ENCODE measurements around the gene HIVEP3.

Gene HIVEP3

DNA sequence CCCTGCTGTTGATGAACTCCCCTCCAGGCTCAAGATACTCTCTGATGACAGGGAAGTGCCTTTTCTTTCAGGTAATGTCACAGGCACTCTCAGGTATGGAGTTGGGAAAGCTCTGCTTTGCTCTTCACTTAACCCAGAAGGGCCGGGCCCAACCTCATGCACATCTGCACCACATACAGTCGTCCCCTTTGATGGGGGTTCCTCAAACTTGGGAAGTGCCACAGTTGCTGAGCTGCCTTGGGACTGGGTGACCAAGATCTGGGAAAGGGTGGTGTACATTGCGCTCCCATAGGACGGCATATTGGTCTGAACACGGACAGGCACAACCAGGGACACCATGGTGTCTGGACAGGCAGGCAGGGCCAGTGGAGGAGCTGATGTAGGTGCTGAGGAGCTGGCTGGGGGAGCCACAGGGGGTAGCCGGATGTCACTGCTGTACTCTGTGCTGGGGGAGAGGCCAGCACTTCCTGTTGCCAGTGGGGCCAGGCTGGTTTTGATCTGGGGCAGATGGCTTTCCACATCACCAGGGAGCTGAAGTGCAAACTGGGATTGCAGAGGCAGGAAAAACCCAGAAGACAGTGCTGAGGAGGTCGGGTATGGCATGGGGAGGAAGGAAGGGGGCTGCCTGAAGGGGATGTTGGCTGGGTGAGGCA is 338.1 kb downstream of the HIVEP3 start:
- CTCF ChIA-PET: interaction anchor here (0.8 to 3.6 kb wide), 3 partner anchors 28 to 77 kb away, joined by 3 to 12 read pairs (median 4); no protein-coding TSS in a partner anchor
- H3K9me3 Mint-ChIP-seq: no peaks in the 10 kb centered on the region
- no peak overlapping the region for H3K4me3 Mint-ChIP-seq
- no peaks in the 10 kb centered on the region for H3K27me3 Mint-ChIP-seq
- H3K36me3 Mint-ChIP-seq: peaks cover 24% of the 10 kb centered on the region
- DNase-seq: no peak
- H3K27ac Mint-ChIP-seq: peak overlapping the region; percentile 56
- peaks cover 21% of the 10 kb centered on the region for H3K4me1 Mint-ChIP-seq

DNA sequence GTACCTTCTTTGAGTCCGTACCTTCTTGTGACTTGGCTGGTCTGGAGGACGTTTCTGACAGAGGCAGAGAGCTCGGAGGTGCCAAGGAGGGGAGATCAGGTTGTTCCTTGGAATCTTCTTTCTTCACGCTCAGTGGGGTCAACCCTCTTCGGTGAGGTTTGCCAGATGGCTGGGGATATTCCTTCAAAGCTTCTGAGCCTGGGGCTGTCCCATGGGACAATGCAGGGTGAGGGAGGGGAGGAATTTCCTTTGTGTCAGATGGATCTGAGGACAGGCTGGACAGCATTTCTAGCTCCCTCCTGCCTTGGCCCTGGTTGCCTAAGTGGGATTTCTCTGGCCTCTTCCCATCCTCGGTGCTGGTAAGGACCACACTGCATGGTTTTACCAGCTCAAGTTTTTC is 338.7 kb downstream of the HIVEP3 start:
- CTCF ChIA-PET: interaction anchor here (0.8 to 3.6 kb wide), 4 partner anchors 28 to 594 kb away, joined by 3 to 12 read pairs (median 4); no protein-coding TSS in a partner anchor
- Mint-ChIP-seq H3K9me3 (no peaks in the 10 kb centered on the region), H3K36me3 (peaks cover 27% of the 10 kb centered on the region), H3K27ac (no peak overlapping the region), H3K4me3 (no peak overlapping the region), H3K4me1 (peaks cover 24% of the 10 kb centered on the region), H3K27me3 (no peaks in the 10 kb centered on the region)
- DNase-seq: no peak

DNA sequence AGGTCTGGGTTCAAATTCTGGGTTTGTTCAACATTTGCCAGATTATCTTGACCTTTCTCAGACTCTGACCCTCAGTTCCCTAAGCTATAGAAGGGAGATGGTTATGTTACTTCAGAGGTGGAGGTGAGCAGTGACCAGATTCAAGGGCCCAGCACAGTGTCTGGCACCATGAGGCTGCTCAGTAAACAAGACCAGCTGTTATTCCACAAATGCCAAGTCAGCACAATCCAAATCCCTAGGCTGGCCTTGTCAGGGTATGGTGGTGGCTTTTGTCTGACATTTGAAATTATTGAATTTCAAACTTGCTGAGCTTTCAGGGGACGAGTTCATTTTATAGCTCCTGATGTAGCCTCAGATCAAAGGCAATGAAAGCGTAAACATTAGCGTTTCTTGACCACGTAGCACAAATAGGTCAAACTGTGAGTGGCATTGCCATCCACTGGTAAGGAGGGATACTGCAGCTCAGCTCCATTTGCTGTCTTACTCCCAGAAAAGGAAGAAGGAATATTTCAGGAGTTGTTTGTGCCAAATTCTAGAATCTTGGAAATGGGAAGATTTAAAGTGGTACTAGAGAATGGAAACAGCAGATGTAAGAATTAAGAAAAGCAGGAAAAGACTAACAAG is 339.9 kb downstream of the HIVEP3 start:
- Mint-ChIP-seq H3K4me3 (no peak overlapping the region), H3K36me3 (peaks cover 23% of the 10 kb centered on the region), H3K9me3 (no peaks in the 10 kb centered on the region), H3K4me1 (peaks cover 31% of the 10 kb centered on the region), H3K27ac (no peak overlapping the region), H3K27me3 (no peaks in the 10 kb centered on the region)
- CTCF ChIA-PET: interaction anchor here (0.9 to 3.6 kb wide), 5 partner anchors 25 to 594 kb away, joined by 3 to 12 read pairs (median 3); no protein-coding TSS in a partner anchor
- no peak for DNase-seq

DNA sequence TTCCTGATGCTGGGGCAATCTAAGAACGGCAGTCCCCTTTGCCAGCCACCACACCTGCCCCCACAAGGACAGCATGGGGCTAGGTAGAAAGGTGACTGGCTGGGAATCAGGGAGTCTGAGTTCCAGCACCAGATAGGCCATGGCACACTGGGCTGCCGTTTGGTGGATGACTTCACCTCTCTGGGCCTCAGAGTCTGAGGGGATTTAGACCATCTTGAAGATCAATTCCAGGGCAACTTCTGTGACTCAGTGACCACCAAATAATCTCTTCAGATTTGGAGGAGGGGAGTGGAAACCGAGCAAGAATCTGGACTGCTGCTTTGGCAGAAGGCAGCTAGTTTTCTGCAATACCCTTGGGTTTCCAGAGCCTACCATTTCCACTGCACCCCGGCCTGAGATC is 342.1 kb downstream of the HIVEP3 start:
- Mint-ChIP-seq H3K27ac (no peak overlapping the region), H3K4me1 (peaks cover 37% of the 10 kb centered on the region), H3K36me3 (peaks cover 24% of the 10 kb centered on the region), H3K27me3 (no peaks in the 10 kb centered on the region), H3K4me3 (no peak overlapping the region), H3K9me3 (no peaks in the 10 kb centered on the region)
- CTCF ChIA-PET: interaction anchor here (0.6 to 1.5 kb wide), 3 partner anchors 9 to 88 kb away, joined by 3 read pairs; no protein-coding TSS in a partner anchor
- DNase-seq: no peak

DNA sequence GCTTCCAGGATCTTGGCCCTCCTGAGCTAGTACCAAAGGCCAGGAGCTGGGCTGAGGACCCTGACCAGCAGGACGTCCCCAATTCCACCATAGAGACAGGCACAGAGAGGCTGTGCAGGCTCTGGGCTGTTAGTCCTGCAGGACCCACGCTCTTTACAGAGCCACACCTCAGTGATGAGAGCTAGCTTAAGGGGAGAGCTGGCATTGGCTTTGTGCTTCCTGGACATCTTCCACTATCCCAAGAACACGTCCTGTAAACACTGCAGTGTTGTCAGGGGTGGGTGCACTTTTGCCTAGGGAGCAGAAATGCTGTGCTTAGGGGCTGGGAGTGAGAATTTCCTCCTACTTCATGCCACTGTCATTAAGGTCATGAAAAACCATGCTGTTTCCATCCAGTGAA is 342.5 kb downstream of the HIVEP3 start:
- CTCF ChIA-PET: interaction anchor here (3.9 kb wide), 1 partner anchor 597 kb away, joined by 29 read pairs; no protein-coding TSS in a partner anchor
- H3K4me3 Mint-ChIP-seq: no peak overlapping the region
- no peak overlapping the region for H3K27ac Mint-ChIP-seq
- peaks cover 33% of the 10 kb centered on the region for H3K4me1 Mint-ChIP-seq
- H3K36me3 Mint-ChIP-seq: peaks cover 26% of the 10 kb centered on the region
- H3K27me3 Mint-ChIP-seq: no peaks in the 10 kb centered on the region
- no peaks in the 10 kb centered on the region for H3K9me3 Mint-ChIP-seq
- no peak for DNase-seq

DNA sequence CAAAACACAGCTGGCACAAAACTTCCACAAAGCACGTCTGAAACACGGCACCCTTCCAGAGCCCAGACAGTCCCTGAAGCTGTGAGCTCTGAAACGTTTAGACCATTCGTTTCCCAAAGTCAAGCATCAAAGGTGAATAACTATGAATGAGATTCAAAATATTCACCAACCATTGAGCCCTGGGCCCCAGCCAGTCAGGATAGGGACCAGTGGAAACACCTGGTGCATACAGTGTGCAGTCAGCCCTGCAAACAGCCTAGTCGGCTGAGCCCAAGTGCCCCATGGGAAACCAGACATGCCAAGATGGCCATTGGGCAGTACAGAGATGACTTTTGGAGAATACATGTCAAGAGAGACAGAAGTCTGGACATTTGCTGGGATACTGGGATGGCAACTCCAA is 343.9 kb downstream of the HIVEP3 start:
- Mint-ChIP-seq H3K27me3 (no peaks in the 10 kb centered on the region), H3K4me3 (no peak overlapping the region), H3K27ac (no peak overlapping the region), H3K9me3 (no peaks in the 10 kb centered on the region), H3K36me3 (peaks cover 21% of the 10 kb centered on the region), H3K4me1 (peaks cover 29% of the 10 kb centered on the region)
- DNase-seq: no peak
- CTCF ChIA-PET: interaction anchor here (0.6 to 3.9 kb wide), 22 partner anchors 78 to 599 kb away, joined by 3 to 29 read pairs (median 4); no protein-coding TSS in a partner anchor

DNA sequence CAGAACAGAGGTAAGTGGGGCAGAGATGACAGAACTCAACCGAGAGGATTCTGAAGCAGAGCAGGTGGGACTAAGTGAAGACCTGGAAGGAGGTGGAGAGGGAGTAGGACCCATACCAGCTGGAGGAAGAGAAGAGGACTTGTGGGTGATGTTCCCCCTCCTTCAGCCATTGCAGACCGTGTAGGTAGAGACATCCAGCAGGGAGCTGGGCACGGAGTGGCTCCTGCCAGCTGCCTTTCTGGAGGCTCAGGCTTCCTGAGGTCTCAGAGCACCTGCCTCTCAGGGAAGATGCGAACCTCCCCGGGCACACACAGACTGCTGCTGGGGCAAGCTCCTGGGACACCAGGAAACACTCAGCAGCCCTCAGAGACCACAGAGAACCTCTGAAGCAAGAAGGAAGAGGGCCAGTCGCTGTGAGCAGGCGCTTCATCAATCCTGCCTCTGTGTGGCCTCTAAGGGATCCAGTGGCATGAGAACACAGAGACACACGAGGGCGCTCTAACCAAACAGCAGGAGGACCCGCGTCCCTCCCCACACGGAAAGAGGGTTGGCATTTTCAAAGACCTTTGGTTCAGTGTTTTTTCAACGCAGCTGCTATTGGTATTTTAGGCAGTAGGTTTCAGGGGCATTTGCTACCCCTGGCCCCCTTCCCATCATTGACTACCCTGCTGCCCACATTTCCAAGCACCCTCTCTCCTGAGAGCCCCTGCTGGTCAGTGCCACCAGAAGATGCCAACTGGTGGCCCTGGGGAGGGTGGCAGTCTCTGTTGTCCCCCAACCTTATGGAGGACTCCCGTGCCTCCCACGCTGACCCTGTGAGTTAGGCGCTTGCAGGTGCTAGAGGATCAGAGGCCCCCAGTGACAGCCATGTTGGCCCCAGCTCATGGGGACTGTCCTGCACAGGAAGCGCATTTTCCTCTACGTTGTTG is 344.7 kb downstream of the HIVEP3 start:
- H3K36me3 Mint-ChIP-seq: peaks cover 16% of the 10 kb centered on the region
- H3K27me3 Mint-ChIP-seq: no peaks in the 10 kb centered on the region
- H3K9me3 Mint-ChIP-seq: no peaks in the 10 kb centered on the region
- no peak overlapping the region for H3K27ac Mint-ChIP-seq
- H3K4me3 Mint-ChIP-seq: no peak overlapping the region
- peaks cover 31% of the 10 kb centered on the region for H3K4me1 Mint-ChIP-seq
- CTCF ChIA-PET: interaction anchor here (0.6 to 3.9 kb wide), 33 partner anchors 9 to 600 kb away, joined by 3 to 29 read pairs (median 4); no protein-coding TSS in a partner anchor
- peak; percentile 91 for DNase-seq

DNA sequence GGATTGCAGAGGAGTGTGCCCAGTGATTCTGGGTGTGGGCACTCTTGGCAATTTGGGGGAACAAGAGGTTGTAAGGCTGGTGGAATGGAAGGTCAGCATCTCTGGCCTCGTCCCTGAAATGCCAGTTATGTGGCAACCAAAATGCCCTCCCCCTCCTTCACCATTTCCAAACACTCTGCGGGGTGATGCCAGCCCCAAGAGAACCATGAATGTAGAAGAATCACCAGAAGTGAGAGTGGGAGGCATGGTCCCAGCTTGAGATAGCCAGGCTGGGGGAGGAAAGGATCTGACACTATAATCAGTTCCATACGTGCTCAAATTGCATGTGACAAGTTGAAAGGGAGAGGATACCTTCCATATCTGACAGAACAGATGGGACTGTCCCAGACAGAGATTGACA is 345.5 kb downstream of the HIVEP3 start:
- Mint-ChIP-seq H3K27me3 (no peaks in the 10 kb centered on the region), H3K27ac (no peak overlapping the region), H3K36me3 (peaks cover 18% of the 10 kb centered on the region), H3K9me3 (no peaks in the 10 kb centered on the region), H3K4me3 (no peak overlapping the region), H3K4me1 (peaks cover 33% of the 10 kb centered on the region)
- DNase-seq: no peak
- CTCF ChIA-PET: interaction anchor here (0.7 to 3.9 kb wide), 21 partner anchors 8 to 1104 kb away, joined by 3 to 29 read pairs (median 5); no protein-coding TSS in a partner anchor

DNA sequence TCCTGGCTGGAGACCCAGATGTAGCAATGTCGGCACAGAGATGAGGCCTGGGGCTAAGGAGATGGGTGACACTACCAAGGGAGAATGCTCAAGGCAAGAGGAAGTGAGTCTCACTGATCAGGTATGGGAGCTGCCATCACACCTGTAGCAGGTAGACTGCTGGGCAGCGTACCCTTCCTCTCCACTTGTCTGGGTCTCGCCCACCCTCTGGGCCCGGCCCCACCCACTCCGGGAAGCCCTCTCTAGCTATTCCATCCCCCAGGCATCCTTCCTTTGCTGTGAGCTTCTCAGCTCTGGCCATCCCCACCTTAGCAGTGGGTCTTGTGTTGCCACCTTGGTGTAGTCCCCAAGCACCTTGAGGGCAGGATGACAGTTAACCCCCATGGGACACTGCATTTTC is 346.5 kb downstream of the HIVEP3 start:
- Mint-ChIP-seq H3K27me3 (no peaks in the 10 kb centered on the region), H3K36me3 (peaks cover 18% of the 10 kb centered on the region), H3K27ac (no peak overlapping the region), H3K4me3 (no peak overlapping the region), H3K9me3 (no peaks in the 10 kb centered on the region), H3K4me1 (peaks cover 33% of the 10 kb centered on the region)
- DNase-seq: no peak
- CTCF ChIA-PET: interaction anchor here (3.9 kb wide), 1 partner anchor 601 kb away, joined by 29 read pairs; no protein-coding TSS in a partner anchor

DNA sequence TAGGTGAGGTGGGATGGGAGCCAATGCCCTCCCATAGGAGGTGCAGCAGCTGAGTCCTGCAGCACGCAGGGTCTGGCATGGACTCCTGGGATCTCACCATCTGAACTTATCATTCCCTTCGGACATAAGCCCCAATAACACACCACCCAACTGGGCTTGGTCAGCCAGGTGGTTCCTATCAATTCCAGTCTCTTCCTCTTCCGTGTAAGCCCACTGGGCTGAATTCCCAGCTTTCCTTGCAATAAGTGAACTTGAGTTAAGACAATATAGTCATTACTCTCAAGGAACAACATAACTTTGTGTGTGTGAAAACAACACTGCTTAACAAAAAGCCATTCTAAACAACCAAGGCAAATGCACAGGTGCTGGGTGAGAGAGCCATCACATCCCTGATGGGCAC is 347.7 kb downstream of the HIVEP3 start:
- CTCF ChIA-PET: no interaction called here
- no peak overlapping the region for H3K27ac Mint-ChIP-seq
- H3K36me3 Mint-ChIP-seq: peaks cover 23% of the 10 kb centered on the region

DNA sequence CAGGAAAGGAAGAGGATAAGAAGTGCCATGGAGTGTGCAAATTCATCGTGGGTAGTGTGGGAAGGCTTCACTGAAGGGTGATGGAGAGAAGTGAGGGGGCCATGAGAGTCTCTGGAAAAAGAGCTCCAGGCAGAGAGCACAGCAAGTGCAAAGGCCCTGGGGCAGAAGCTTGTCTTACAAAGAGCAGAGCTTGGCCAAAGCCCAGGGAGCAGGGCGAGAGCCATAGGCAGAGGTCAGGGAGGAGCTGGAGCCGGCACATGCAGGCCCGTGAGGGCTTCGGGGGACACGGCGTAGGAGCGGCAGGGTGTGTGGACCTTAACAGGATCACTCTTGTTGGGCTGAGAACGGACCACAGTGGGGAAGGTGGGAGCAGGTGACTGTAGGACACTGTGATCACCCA is 350.5 kb downstream of the HIVEP3 start:
- Mint-ChIP-seq H3K9me3 (no peaks in the 10 kb centered on the region), H3K4me3 (no peak overlapping the region), H3K27me3 (no peaks in the 10 kb centered on the region), H3K27ac (no peak overlapping the region), H3K4me1 (peaks cover 17% of the 10 kb centered on the region), H3K36me3 (peaks cover 18% of the 10 kb centered on the region)
- no peak for DNase-seq
- CTCF ChIA-PET: interaction anchor here (0.6 to 1.1 kb wide), 3 partner anchors 9 to 417 kb away, joined by 3 read pairs; no protein-coding TSS in a partner anchor

More for the DNA sequence above, 347.7 kb downstream of the HIVEP3 start:
- DNase-seq: no peak
- Mint-ChIP-seq H3K9me3 (no peaks in the 10 kb centered on the region), H3K4me3 (no peak overlapping the region), H3K27me3 (no peaks in the 10 kb centered on the region), H3K4me1 (peaks cover 32% of the 10 kb centered on the region)

DNA sequence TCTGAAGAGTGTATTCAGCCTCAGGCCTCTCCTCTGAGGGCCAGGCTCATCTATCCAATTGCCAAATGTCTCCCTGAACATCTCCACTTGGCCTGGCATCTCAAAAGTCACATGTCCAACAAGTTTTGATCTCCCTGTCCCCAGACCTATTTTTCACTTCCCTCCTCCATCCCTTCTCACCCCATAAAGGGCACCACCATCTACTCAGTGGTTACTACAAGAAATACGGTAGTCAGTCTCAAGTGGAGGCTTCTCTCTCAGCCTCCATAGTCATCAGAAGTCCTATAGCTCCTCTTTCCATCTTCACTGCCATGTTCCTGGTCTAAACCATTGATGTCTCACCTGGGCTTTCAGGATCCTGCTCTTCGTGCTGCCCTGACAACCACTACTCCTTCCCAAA is 351.8 kb downstream of the HIVEP3 start:
- CTCF ChIA-PET: interaction anchor here (1.1 kb wide), 1 partner anchor 10 kb away, joined by 3 read pairs; no protein-coding TSS in a partner anchor
- Mint-ChIP-seq H3K9me3 (no peaks in the 10 kb centered on the region), H3K27ac (no peak overlapping the region), H3K27me3 (no peaks in the 10 kb centered on the region), H3K4me1 (peaks cover 14% of the 10 kb centered on the region), H3K36me3 (peaks cover 15% of the 10 kb centered on the region), H3K4me3 (no peak overlapping the region)
- no peak for DNase-seq

DNA sequence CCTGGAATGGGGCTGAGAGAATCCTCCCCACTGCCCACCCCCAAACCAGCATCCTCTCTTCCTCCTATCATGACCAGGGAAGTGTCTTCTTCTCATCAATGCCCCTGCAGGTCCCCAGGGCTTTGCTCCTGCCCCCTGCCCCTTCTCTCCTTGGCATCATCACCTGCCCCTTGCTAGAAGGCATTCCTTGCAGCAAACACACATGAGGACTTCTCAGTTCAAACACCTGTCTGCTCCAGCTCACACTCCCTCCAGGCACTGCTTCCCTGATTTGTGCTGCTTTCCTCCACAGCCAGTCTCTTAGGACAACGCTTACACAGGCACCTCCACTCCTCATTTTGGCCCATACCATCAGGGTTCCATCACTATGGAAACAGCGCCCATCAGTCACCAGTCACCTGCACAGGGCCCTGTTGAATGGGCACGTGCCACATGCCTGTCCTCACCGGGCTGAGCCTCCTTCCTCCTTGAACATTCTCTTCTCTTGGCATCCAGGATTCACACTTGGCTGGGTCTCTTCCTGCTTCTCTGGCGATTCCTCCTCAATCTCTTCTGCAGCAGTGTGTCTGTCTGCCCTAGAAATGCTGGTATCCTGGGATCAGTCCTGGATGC is 352.3 kb downstream of the HIVEP3 start:
- Mint-ChIP-seq H3K9me3 (no peaks in the 10 kb centered on the region), H3K4me1 (peaks cover 14% of the 10 kb centered on the region), H3K4me3 (no peak overlapping the region), H3K27me3 (no peaks in the 10 kb centered on the region), H3K27ac (no peak overlapping the region), H3K36me3 (peaks cover 13% of the 10 kb centered on the region)
- CTCF ChIA-PET: no interaction called here
- DNase-seq: no peak

Data from activated naive CD4-positive, alpha-beta T cell treated with anti-CD3 and anti-CD28 coated beads, Interleukin-2, amount 10 ng/mL, durations not matched to agents 7 days and 5 days (primary cell).